GM21529 (cell line): Measurements from ENCODE around the gene MRAP.
"Not testable (repeated sequence)": the region's sequence is repeated elsewhere in the genome, so short reads cannot be mapped to it uniquely, and the experiment has no call there.

Source experiments
- ATAC-seq: cut with Tn5 transposase; IDR thresholded peaks from one replicate; pipeline ENCODE4 v1.9.1; 2021; ENCODE audit not compliant: unreplicated experiment

MRAP gene

GRCh38 chr21:32299695-32300094, 1.0 kb downstream of the MRAP start:
- no peak for ATAC-seq

GRCh38 chr21:32300117-32300681, 1.5 kb downstream of the MRAP start:
- no peak for ATAC-seq

- ATAC-seq = no peak
Observed at GRCh38 chr21:32301596-32301995, 2.9 kb downstream of the MRAP start.

DNA sequence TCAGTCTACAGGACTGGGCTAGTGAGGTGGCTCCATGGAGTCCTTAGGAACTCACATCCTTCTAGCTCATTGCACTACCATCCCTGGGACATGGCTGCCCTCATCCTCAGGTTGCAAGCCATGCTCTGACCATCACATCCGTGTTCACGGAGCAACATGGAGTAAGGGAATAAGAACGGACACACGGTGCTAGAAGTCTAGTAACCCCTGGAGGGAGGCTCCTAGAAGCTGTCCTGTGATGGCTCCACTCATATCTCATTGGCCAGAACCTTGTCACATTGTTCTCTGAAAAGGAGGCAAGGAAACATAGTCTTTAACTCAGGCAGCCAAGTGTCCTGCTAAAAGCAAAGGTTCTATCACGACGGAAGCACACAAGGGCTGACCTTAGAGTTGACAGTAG, 3.9 kb downstream of the MRAP start:
- ATAC-seq = no peak

- no peak for ATAC-seq
Observed at GRCh38 chr21:32303385-32303784, 4.7 kb downstream of the MRAP start.

GRCh38 chr21:32304998-32305397, 6.3 kb downstream of the MRAP start:
- ATAC-seq = no peak

DNA sequence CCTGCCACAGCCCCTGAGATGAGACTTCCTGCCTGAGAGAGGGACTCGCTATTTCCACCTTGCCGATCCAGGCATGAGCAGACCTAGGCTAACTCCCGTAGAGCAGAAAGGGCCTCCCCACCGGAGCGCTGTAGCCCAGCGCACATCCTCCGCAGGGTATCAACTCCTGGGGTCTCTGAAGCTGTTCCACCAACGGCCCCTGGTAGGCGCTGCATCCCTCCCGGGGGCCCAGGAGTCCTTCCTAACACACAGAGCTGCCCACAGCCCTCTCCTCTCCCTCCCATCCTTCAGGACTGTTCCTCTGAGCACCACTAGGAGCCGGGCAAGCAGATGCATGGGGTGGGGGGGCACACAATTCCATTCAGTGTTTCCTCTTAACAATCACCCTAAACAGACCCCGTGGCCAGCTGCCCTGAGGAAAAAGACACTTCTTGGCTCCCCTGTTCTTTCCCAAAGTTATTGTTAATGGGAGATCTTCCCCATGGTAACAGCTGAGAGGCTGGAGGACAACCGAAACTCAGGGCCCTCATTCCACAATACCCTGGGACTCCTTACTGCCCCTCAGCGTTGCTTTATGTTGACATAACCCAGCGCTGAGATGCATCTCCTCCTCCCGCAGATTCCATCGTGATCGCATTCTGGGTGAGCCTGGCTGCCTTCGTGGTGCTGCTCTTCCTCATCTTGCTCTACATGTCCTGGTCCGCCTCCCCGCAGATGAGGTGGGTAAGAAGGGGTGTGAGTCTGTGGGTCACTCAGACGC, 7.5 kb downstream of the MRAP start:
- ATAC-seq = no peak

DNA sequence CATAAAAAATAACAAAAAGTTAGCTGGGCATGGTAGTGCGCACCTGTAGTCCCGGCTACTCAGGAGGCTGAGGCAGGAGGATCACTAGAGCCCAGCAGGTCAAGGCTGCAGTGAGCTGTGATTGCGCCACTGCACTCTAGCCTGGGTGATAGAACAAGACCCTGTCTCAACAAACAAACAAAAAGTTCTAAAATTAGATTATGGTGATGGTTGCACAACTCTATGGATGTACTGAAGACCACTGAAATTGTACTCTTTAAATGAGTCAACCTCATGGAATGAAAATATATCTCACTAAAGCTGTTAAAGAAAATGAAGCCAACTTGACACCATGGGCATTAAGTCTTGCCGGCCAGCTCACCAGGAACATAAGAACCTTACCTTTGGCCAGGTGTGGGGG, 9.1 kb downstream of the MRAP start:
- no peak for ATAC-seq

- no peak for ATAC-seq
Observed at GRCh38 chr21:32308696-32309095, 10.0 kb downstream of the MRAP start.

- ATAC-seq = no peak
Observed at GRCh38 chr21:32309906-32310460, 11.3 kb downstream of the MRAP start.

DNA sequence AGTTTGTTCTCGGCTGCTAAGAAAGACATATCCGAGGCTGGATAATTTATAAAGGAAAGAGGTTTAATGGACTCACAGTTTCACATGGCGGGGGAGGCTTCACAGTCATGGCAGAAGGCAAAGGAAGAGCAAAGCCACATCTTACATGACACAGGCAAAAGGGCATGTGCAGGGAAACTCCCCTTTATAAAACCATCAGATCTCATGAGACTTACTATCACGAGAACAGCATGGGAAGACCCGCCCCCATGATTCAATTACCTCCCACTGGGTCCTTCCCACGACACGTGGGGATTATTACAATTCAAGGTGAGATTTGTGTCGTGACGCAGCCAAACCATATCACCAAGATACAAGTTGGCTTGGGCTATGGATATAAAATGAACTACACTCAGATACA, 12.3 kb downstream of the MRAP start:
- not testable (repeated sequence) for ATAC-seq

DNA sequence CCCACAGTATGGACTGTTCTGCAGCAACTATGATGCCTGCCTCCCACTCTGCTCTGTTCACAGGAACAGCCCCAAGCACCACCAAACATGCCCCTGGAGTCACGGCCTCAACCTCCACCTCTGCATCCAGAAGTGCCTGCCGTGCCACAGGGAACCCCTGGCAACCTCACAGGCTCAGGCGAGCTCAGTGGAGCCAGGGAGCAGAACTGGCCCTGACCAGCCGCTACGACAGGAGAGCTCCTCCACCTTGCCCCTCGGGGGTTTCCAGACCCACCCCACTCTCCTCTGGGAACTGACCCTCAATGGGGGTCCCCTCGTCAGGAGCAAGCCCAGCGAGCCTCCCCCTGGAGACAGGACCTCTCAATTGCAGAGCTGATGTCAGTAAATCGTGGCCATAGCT, 13.0 kb downstream of the MRAP start:
- ATAC-seq = no peak

DNA sequence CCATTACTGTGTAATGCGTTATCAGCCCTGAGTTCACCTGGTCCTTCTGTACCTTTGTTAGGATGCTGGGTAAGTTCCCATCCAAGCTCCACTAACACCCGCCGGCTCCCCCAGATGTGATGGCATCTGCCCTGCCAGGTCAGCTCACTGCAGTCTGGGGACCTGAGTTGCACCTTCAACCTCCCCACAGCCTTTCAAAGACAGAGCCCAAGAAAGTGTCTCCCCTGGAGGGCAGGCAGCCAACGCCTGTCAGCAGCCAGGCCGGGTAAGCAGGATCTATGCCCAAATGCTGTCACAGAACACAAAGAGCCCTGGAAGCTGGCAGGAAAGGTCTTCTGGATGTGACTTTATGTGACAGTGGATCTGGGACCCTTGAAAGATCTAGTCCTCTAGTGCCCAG, 13.7 kb downstream of the MRAP start:
- ATAC-seq = no peak

DNA sequence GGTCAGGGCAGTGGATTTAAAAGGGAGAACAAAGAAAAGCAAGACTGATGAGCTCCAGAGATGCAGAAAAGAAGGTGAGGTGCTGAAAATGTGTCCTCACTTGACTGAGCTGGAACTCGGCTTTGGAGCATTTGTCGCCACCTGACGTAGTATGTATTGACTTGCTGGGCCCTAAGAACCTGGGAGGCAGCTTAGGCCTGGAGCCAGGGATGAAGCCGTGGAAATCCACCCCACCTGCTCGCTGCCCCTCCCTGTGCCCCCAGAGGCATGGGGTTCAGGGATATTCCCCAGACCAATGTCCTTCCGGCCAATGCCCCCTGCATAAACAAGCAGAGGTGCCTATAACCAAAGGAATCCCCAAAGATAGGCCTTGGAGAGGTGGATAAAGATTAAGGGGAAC, 14.3 kb downstream of the MRAP start:
- ATAC-seq = no peak

- no peak for ATAC-seq
Observed at GRCh38 chr21:32314806-32315205, 16.2 kb downstream of the MRAP start.

- ATAC-seq = no peak
Observed at GRCh38 chr21:32315511-32316281, 17.0 kb downstream of the MRAP start.

DNA sequence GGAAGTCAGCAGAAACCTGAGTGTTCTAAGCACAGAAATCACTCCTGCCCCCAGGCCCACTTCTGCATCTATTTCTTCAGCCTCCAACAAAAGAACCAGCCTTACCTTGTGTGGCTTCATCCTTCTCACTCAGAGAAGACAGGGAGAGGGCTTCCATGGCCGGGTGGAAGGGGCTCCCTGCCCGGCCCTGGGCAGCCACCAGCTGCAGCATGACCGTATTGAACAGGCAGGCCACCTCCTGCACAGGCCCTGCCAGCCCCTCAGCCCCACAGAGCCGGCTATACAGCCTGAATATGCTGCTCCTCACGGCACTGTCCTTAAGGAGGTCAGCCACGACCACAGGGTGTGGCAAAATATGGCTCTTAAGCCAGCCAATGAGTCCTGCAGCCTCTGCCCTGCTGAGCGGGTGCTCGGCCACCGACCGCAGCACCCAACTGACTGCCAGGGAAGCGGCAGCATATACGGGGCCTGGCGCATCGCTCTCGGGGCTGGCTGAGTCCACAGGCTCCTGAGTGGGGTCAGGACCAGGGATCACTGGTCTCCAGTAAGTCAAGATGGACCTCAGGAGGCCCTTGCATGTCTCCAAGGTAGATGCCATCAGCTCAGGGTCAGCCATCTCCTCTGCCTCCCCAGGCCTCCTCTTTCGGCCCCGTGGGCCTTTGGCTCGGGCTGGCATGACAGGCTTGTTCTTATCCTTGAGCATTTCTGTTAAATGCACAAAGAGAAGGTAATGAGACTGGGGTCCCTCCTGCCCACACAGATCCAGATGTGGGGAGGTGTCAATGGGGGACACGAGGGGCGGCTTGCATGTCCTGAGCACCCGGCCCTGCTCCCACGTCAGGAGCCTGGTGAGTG, 17.9 kb downstream of the MRAP start:
- ATAC-seq = no peak

GRCh38 chr21:32317726-32318125, 19.1 kb downstream of the MRAP start:
- ATAC-seq = no peak

DNA sequence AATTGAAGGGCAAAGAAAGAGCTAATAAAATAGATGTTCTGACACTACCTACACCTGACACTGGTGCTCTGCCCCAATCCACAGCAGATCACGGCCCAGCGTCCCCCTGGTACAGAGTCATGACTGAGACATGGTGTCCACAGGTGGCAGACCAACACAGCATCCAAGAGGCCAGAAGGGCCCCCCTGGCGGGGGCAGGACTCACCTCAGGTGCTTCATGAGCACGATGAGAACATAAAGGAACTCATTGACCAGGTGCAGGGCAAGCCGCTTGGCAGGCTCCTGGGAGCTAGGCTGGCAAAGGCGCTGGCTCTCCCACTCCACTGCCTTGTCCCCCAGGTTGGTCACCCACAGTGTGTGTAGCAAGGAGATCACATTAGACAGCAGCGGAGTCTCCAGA, 20.4 kb downstream of the MRAP start:
- no peak for ATAC-seq

GRCh38 chr21:32320059-32320458, 21.4 kb downstream of the MRAP start:
- no peak for ATAC-seq

DNA sequence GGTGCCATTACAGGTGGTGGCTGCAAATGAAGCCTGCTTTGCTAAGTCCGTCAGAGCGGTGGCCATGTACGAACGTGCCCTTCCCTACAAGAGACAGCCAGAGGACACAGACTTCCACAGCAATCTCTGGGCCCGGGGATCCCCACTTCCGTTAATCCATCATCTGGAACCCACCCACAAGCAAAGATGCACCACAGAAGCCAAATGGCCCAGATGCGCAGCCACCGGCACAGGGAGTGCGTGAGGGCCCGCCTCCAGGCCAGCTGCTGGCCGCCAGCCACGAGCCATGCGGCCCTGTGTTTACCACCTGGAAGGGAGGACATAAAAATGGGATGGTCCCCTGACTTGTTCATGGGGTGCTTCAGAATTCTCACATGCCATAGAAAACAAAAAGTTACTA, 22.1 kb downstream of the MRAP start:
- ATAC-seq = no peak
